ENCODE data around the gene NUDT21.

NUDT21 gene

DNA sequence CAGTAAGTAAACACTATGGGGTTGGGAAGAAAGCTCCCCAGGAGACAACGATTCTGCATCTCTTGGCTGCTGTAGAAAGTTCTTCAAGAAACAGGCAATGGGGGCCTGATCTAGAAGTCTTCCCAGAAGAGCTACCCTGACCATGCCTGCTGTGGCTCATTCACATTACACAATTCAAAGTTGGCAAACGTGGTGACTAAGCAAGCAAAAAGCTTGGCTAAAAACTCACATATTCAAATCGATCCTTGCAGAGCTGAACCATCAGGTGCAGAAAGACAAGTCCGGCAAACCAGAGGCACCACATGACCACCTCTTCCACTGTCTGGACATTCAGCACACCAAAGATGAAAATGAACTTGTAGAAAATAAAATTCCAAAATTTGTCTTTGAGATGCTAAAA lies 41.9 kb downstream of the NUDT21 start:
- Histone ChIP-seq H2AFZ (ENCODE audit: low read length) (no peak overlapping the region), H3K9me2 (replicated peaks; ENCODE audit: low read depth, low read length) (no peaks in the 10 kb centered on the region), H3K9me3 (ENCODE audit: insufficient read depth, low read depth, low read length) (no peaks in the 10 kb centered on the region), H3K27me3 (ENCODE audit: insufficient read depth, low read length, poor library complexity, severe bottlenecking) (no peaks in the 10 kb centered on the region), H3K79me2 (ENCODE audit: insufficient read depth, low read length) (peaks cover 3% of the 10 kb centered on the region), H3K9ac (ENCODE audit: low read depth, low read length, poor library complexity, severe bottlenecking) (no peak overlapping the region), H4K20me1 (ENCODE audit: insufficient read depth, low read length, poor library complexity, severe bottlenecking) (peaks cover 4% of the 10 kb centered on the region), H3K4me2 (ENCODE audit: low read depth, low read length, poor library complexity, severe bottlenecking) (no peak overlapping the region), H3K4me3 (ENCODE audit: low read length, poor library complexity, severe bottlenecking) (no peak overlapping the region), H3F3A (ENCODE audit: low read depth) (no peaks in the 10 kb centered on the region; the same call in 1 of the 2 replicates), H3K36me3 (ENCODE audit: insufficient read depth, low read length) (peaks cover 75% of the 10 kb centered on the region), H3K4me1 (ENCODE audit: insufficient read depth, low read length, poor library complexity, severe bottlenecking) (no peaks in the 10 kb centered on the region)
- TF ChIP-seq, protein P1, sequence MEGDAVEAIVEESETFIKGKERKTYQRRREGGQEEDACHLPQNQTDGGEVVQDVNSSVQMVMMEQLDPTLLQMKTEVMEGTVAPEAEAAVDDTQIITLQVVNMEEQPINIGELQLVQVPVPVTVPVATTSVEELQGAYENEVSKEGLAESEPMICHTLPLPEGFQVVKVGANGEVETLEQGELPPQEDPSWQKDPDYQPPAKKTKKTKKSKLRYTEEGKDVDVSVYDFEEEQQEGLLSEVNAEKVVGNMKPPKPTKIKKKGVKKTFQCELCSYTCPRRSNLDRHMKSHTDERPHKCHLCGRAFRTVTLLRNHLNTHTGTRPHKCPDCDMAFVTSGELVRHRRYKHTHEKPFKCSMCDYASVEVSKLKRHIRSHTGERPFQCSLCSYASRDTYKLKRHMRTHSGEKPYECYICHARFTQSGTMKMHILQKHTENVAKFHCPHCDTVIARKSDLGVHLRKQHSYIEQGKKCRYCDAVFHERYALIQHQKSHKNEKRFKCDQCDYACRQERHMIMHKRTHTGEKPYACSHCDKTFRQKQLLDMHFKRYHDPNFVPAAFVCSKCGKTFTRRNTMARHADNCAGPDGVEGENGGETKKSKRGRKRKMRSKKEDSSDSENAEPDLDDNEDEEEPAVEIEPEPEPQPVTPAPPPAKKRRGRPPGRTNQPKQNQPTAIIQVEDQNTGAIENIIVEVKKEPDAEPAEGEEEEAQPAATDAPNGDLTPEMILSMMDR (conservative IDR thresholded peaks at IDR 0.05; ENCODE audit: low read length) = no peak
- no peak for TF ChIP-seq EZH2phosphoT487 (IDR thresholded peaks at IDR 0.05; ENCODE audit: borderline replicate concordance)

DNA sequence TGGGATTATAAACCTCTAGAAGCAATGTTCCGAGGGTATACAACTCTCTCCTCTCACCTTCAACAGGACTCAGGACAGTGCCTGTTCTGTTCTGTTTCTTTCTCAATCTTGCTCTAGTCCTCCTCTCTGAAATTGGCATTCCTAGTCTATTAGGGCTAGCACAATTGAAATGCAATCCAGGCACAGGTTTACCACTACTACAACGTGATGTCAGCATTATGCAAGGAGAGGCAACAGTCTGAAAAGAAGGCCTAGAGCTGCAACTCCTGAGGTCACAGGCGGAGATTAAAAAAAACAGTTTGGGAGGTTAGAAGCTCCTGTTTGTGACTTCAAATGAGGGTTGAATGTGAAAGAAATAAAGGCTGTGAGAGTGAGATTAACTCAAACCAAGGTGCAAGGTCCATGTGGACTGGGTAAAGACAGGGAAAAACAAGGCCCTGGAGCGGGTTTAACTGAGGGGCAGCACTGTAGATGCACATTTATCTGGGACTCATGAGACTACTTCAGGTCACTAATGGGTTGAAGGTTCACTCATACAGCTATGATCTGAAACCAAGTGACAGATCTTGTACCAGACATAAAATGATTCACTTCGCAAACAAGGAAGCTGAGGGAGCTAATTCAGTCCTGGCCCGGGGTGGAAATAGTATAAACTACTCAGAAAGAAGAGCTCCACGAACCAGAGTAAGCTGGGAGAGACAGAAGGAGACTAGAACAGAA lies 42.6 kb downstream of the NUDT21 start:
- H3K9me2 ChIP-seq (replicated peaks; ENCODE audit: low read depth, low read length) = no peaks in the 10 kb centered on the region
- no peaks in the 10 kb centered on the region for H3K27me3 ChIP-seq (ENCODE audit: insufficient read depth, low read length, poor library complexity, severe bottlenecking)
- peaks cover 77% of the 10 kb centered on the region for H3K36me3 ChIP-seq (ENCODE audit: insufficient read depth, low read length)
- no peak overlapping the region for H2AFZ ChIP-seq (ENCODE audit: low read length)
- H3K4me2 ChIP-seq (ENCODE audit: low read depth, low read length, poor library complexity, severe bottlenecking) = no peak overlapping the region
- H3K4me3 ChIP-seq (ENCODE audit: low read length, poor library complexity, severe bottlenecking) = no peak overlapping the region
- no peaks in the 10 kb centered on the region for H3K79me2 ChIP-seq (ENCODE audit: insufficient read depth, low read length)
- H4K20me1 ChIP-seq (ENCODE audit: insufficient read depth, low read length, poor library complexity, severe bottlenecking) = no peaks in the 10 kb centered on the region
- TF ChIP-seq, protein P1 (conservative IDR thresholded peaks at IDR 0.05; ENCODE audit: low read length) = no peak
- no peak for TF ChIP-seq EZH2phosphoT487 (IDR thresholded peaks at IDR 0.05; ENCODE audit: borderline replicate concordance)
- H3K9ac ChIP-seq (ENCODE audit: low read depth, low read length, poor library complexity, severe bottlenecking) = no peak overlapping the region
- no peaks in the 10 kb centered on the region for H3K4me1 ChIP-seq (ENCODE audit: insufficient read depth, low read length, poor library complexity, severe bottlenecking)
- no peaks in the 10 kb centered on the region; the same call in 1 of the 2 replicates for H3F3A ChIP-seq (ENCODE audit: low read depth)
- no peaks in the 10 kb centered on the region for H3K9me3 ChIP-seq (ENCODE audit: insufficient read depth, low read depth, low read length)

DNA sequence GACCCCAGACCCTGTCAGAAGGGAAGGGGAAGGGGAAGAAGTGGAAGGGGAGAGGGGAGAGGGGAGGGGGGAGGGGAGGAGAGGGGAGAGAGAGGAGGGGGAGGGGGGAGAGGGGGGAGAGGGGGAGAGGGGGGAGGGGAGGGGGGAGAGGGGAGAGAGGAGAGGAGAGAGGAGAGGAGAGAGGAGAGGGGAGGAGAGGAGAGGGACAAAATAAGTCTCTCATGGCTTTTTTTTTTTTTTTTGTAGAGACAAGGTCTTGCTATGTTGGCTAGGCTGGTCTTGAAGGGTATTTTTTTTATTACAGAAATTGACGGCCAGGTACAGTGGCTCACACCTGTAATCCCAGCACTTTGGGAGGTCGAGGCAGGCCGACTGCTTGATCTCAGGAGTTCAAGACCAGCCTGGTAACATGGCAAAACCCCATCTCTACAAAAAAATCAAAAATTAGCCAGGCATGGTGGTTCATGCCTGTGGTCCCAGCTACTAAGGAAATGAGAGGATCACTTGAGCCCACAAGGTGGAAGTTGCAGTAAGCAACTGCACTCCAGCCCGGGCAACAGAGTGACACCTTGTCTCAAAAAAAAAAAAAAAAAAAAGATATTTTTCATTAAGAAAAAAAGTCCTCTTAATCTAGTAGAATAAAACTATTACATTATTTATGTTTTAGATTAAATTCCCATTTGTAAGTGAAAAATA lies 45.0 kb downstream of the NUDT21 start:
- H3K4me2 ChIP-seq (ENCODE audit: low read depth, low read length, poor library complexity, severe bottlenecking) = no peak overlapping the region
- H2AFZ ChIP-seq (ENCODE audit: low read length) = no peak overlapping the region
- H3K9me3 ChIP-seq (ENCODE audit: insufficient read depth, low read depth, low read length) = no peaks in the 10 kb centered on the region
- H3F3A ChIP-seq (ENCODE audit: low read depth) = no peaks in the 10 kb centered on the region; the same call in 1 of the 2 replicates
- no peaks in the 10 kb centered on the region for H3K4me1 ChIP-seq (ENCODE audit: insufficient read depth, low read length, poor library complexity, severe bottlenecking)
- no peaks in the 10 kb centered on the region for H4K20me1 ChIP-seq (ENCODE audit: insufficient read depth, low read length, poor library complexity, severe bottlenecking)
- no peak overlapping the region for H3K9ac ChIP-seq (ENCODE audit: low read depth, low read length, poor library complexity, severe bottlenecking)
- H3K79me2 ChIP-seq (ENCODE audit: insufficient read depth, low read length) = no peaks in the 10 kb centered on the region
- no peaks in the 10 kb centered on the region for H3K9me2 ChIP-seq (replicated peaks; ENCODE audit: low read depth, low read length)
- H3K27me3 ChIP-seq (ENCODE audit: insufficient read depth, low read length, poor library complexity, severe bottlenecking) = no peaks in the 10 kb centered on the region
- peaks cover 75% of the 10 kb centered on the region for H3K36me3 ChIP-seq (ENCODE audit: insufficient read depth, low read length)
- TF ChIP-seq EZH2phosphoT487 (IDR thresholded peaks at IDR 0.05; ENCODE audit: borderline replicate concordance) = no peak
- TF ChIP-seq, protein P1 (conservative IDR thresholded peaks at IDR 0.05; ENCODE audit: low read length) = no peak
- no peak overlapping the region for H3K4me3 ChIP-seq (ENCODE audit: low read length, poor library complexity, severe bottlenecking)

Measured in Loucy (cell line).